Measurements from ENCODE around the gene HECW1. TPM values are rescaled to one million over a fixed set of nuclear protein-coding genes. Genes with fewer than 3 reads are reported as not detected.
A peak's percentile ranks its signal among the peaks of the same experiment; 100 is the strongest.

Gene HECW1
- total RNA-seq, 1 experiment from 2014 or later, result 6.7 TPM

GRCh38 chr7:43112941-43113621 is 634 bp downstream of the HECW1 start:
- peak; percentile 30 for DNase-seq (ENCODE audit: low read depth)

- peak; percentile 20 for DNase-seq (ENCODE audit: low read depth)
Measured at GRCh38 chr7:43113622-43114457, 1.4 kb downstream of the HECW1 start.

- no peak for DNase-seq (ENCODE audit: low read depth)
Measured at GRCh38 chr7:43114458-43114780, 2.0 kb downstream of the HECW1 start.

GRCh38 chr7:43116451-43116850 is 4.0 kb downstream of the HECW1 start:
- no peak for DNase-seq (ENCODE audit: low read depth)

GRCh38 chr7:43117095-43117494 is 4.6 kb downstream of the HECW1 start:
- no peak for DNase-seq (ENCODE audit: low read depth)

- DNase-seq (ENCODE audit: low read depth), result no peak
Measured at GRCh38 chr7:43117861-43118260, 5.4 kb downstream of the HECW1 start.

GRCh38 chr7:43118313-43118712 is 5.9 kb downstream of the HECW1 start:
- no peak for DNase-seq (ENCODE audit: low read depth)

- DNase-seq (ENCODE audit: low read depth), result peak; percentile 71
Measured at GRCh38 chr7:43119371-43120075, 7.1 kb downstream of the HECW1 start.

GRCh38 chr7:43121973-43122372 is 9.5 kb downstream of the HECW1 start:
- DNase-seq (ENCODE audit: low read depth), result no peak

- no peak for DNase-seq (ENCODE audit: low read depth)
Measured at GRCh38 chr7:43123457-43123856, 11.0 kb downstream of the HECW1 start.

GRCh38 chr7:43124388-43124787 is 11.9 kb downstream of the HECW1 start:
- DNase-seq (ENCODE audit: low read depth), result no peak

GRCh38 chr7:43130347-43130746 is 17.9 kb downstream of the HECW1 start:
- no peak for DNase-seq (ENCODE audit: low read depth)

GRCh38 chr7:43135129-43135528 is 22.7 kb downstream of the HECW1 start:
- DNase-seq (ENCODE audit: low read depth), result peak; percentile 67

GRCh38 chr7:43136064-43136463 is 23.6 kb downstream of the HECW1 start:
- no peak for DNase-seq (ENCODE audit: low read depth)

- DNase-seq (ENCODE audit: low read depth), result peak; percentile 41
Measured at GRCh38 chr7:43137121-43137744, 24.8 kb downstream of the HECW1 start.

GRCh38 chr7:43137811-43138210 is 25.4 kb downstream of the HECW1 start:
- DNase-seq (ENCODE audit: low read depth), result peak; percentile 14

GRCh38 chr7:43138710-43139109 is 26.3 kb downstream of the HECW1 start:
- DNase-seq (ENCODE audit: low read depth), result no peak

- DNase-seq (ENCODE audit: low read depth), result peak; percentile 82
Measured at GRCh38 chr7:43139137-43139536, 26.7 kb downstream of the HECW1 start.

- DNase-seq (ENCODE audit: low read depth), result no peak
Measured at GRCh38 chr7:43140186-43140585, 27.7 kb downstream of the HECW1 start.

GRCh38 chr7:43141091-43141490 is 28.6 kb downstream of the HECW1 start:
- DNase-seq (ENCODE audit: low read depth), result peak; percentile 22

GRCh38 chr7:43142703-43143102 is 30.3 kb downstream of the HECW1 start:
- DNase-seq (ENCODE audit: low read depth), result no peak

- DNase-seq (ENCODE audit: low read depth), result peak; percentile 33
Measured at GRCh38 chr7:43143918-43144589, 31.6 kb downstream of the HECW1 start.
